HepG2 (cell line): ENCODE measurements around the gene AADACL2. TPM values are rescaled to one million over a fixed set of nuclear protein-coding genes. Genes with fewer than 3 reads are reported as not detected.

Experiments
- ATAC-seq: fragments of 200-7000 bp; cut with Tn5 transposase; 3 replicates; pipeline ENCODE4 v1.9.1; 2020; ENCODE audit warnings: mild to moderate bottlenecking, moderate library complexity
- BruUV-seq: library from RNA; stranded (reverse); fragments of 400-500 nt; replicated peaks from 2 replicates; lab custom pipeline; 2021; lab: Mats Ljungman, UMichigan
- CTCF ChIA-PET: fragments of 300-600 bp; formaldehyde crosslinking; extraction: SDS; loops from one replicate; lab custom pipeline; 2021; ENCODE audit warnings: low total read pairs, inconsistent platforms, low intra/inter-chr PET ratio; lab: Yijun Ruan, JAX
- POLR2A ChIA-PET: fragments of 350-600 bp; sonication (Branson Sonifier 250); formaldehyde crosslinking; loops from one replicate; lab custom pipeline; 2020; ENCODE audit warnings: antibody characterized with exemption, inconsistent platforms; lab: Yijun Ruan, JAX
- DNase-seq: peaks from one replicate; pipeline ENCODE4 v3.0.0-alpha.2; 2015; ENCODE audit warnings: low spot score
- FAIRE-seq: peaks from 3 replicates; lab custom pipeline; 2011; peaks lifted over from hg19 to GRCh38; lab: Jason Lieb, UNC
- H2AFZ ChIP-seq: one replicate; pipeline ENCODE4 v1.6.1; 2011; ENCODE audit warnings: low read length, inconsistent platforms
- H3K27ac ChIP-seq: fragments of 300-600 bp; 3 replicates; pipeline ENCODE4 v1.8.0; 2011; ENCODE audit warnings: mixed run types, mild to moderate bottlenecking, mixed read lengths, low read length, inconsistent platforms; ENCODE audit not compliant: insufficient read depth; ENCODE audit errors: extremely low read length
- H3K27me3 ChIP-seq, 2 experiments: fragments of 200-600 bp in 1 of 2; 2 replicates in 1 of 2; 3 replicates in 1 of 2; pipeline versions ENCODE4 v1.6.0 to v1.8.0; 2011; ENCODE audit warnings: low read length in 2 of 2, mild to moderate bottlenecking in 2 of 2, moderate library complexity in 2 of 2, inconsistent platforms in 1 of 2; ENCODE audit not compliant: insufficient read depth in 2 of 2, control insufficient read depth in 1 of 2
- H3K36me3 ChIP-seq, 2 experiments: fragments of 200-600 bp in 1 of 2; replicated peaks in 1 of 2; 2 replicates in 1 of 2; 3 replicates in 1 of 2; pipeline versions ENCODE4 v1.5.1 to v1.8.0; 2011; ENCODE audit warnings: low read length in 2 of 2, inconsistent platforms in 1 of 2; ENCODE audit not compliant: insufficient read depth in 2 of 2, control insufficient read depth in 1 of 2
- H3K4me1 ChIP-seq: 2 replicates; pipeline ENCODE4 v1.5.1; 2012; ENCODE audit warnings: low read length, inconsistent platforms; ENCODE audit not compliant: insufficient read depth
- H3K4me2 ChIP-seq: 2 replicates; pipeline ENCODE4 v1.6.0; 2011; ENCODE audit warnings: low read depth, low read length, inconsistent platforms
- H3K4me3 ChIP-seq, 3 experiments: fragments of 200-600 bp in 1 of 3; sonication (generic), shearing (Covaris generic) in 1 of 3; replicated peaks in 1 of 3; 2 replicates each; pipeline ENCODE4 v1.5.1; 2011 to 2016; ENCODE audit warnings: low read length in 3 of 3, inconsistent platforms in 2 of 3, low read depth in 2 of 3, mild to moderate bottlenecking in 2 of 3, control low read depth in 1 of 3, mixed read lengths in 1 of 3; ENCODE audit not compliant: insufficient read depth in 1 of 3
- H3K79me2 ChIP-seq: one replicate; pipeline ENCODE4 v1.6.1; 2011; ENCODE audit warnings: low read length, inconsistent platforms; ENCODE audit not compliant: insufficient read depth
- H3K9ac ChIP-seq: 2 replicates; pipeline ENCODE4 v1.6.0; 2011; ENCODE audit warnings: mild to moderate bottlenecking, low read depth, low read length, inconsistent platforms; ENCODE audit not compliant: insufficient read depth
- H3K9me3 ChIP-seq: 2 replicates; pipeline ENCODE4 v1.5.1; 2012; ENCODE audit warnings: mild to moderate bottlenecking, low read length
- H4K20me1 ChIP-seq: 2 replicates; pipeline ENCODE4 v1.6.0; 2011; ENCODE audit warnings: inconsistent platforms, mild to moderate bottlenecking, low read length, moderate library complexity; ENCODE audit not compliant: insufficient read depth
- FIP1L1 ChIP-seq: fragments of 200-400 bp; formaldehyde crosslinking; IDR thresholded peaks from 2 replicates; pipeline ENCODE4 v1.6.1; 2018; ENCODE audit warnings: low read depth, mild to moderate bottlenecking, low read length, moderate library complexity, borderline replicate concordance; ENCODE audit not compliant: insufficient read depth
- MED13 ChIP-seq: sonication (generic); formaldehyde crosslinking; IDR thresholded peaks from 2 replicates; pipeline ENCODE4 v1.5.0; 2020; ENCODE audit warnings: missing genetic modification reagents
- MIER2 ChIP-seq: IDR thresholded peaks from 2 replicates; pipeline ENCODE4 v1.6.1; 2016; ENCODE audit warnings: missing biosample characterization, missing genetic modification reagents
- MLLT10 ChIP-seq: sonication (generic); formaldehyde crosslinking; IDR thresholded peaks from 2 replicates; pipeline ENCODE4 v1.4.0; 2020; ENCODE audit warnings: missing genetic modification reagents
- ZNF20 ChIP-seq: sonication (generic); formaldehyde crosslinking; IDR thresholded peaks from 2 replicates; pipeline ENCODE4 v1.4.0; 2020; ENCODE audit warnings: mild to moderate bottlenecking, moderate library complexity, missing genetic modification reagents
- ZNF891 ChIP-seq: sonication (generic); formaldehyde crosslinking; IDR thresholded peaks from 2 replicates; pipeline ENCODE4 v1.5.0; 2020; ENCODE audit warnings: mild to moderate bottlenecking, missing genetic modification reagents
- WGBS: methylation state at CpG from one replicate; pipeline ENCODE4 v1.1.6; 2017; ENCODE audit warnings: low lambda C conversion rate; 5-methylcytosine and 5-hydroxymethylcytosine counted together
- in situ Hi-C: cut with HindIII; loops from 2 replicates; pipeline ENCODE4 v1.10.0; 2017; ENCODE audit warnings: low pct_unique_long_range_greater_than_20kb; ENCODE audit not compliant: extremely low pct_ligation_motif_present
- intact Hi-C: fragments of 100-400 bp; cut with micrococcal nuclease; formaldehyde crosslinking; loops from one replicate; pipeline ENCODE4 v1.10.0; 2022; ENCODE audit not compliant: unreplicated experiment
- polyA plus RNA-seq, 8 experiments: library from polyadenylated mRNA; depleted of rRNA in 3 of 8; stranded (reverse) in 7 of 8; unstranded in 1 of 8; fragments of >200 nt; fragmentation: Illumina TruSeq in 4 of 8; extraction: Trizol in 4 of 8; gene quantifications; 2 replicates each; pipeline versions ENCODE4 v1.2.1 to v1.2.3, GENCODE V29; 2011 to 2016; ENCODE audit warnings: low read depth in 4 of 8, missing spikeins in 1 of 8, mixed read lengths in 1 of 8; ENCODE audit not compliant: insufficient read depth in 1 of 8
- total RNA-seq, 5 experiments: library from RNA; depleted of rRNA; stranded (reverse); fragments of >200 nt; fragmentation: Illumina TruSeq; extraction: Trizol; gene quantifications; 2 replicates each; pipeline ENCODE4 v1.2.3, GENCODE V29; 2016; ENCODE audit warnings: low read depth in 1 of 5
- TF ChIP-seq, protein P1 (sequence below): sonication (generic); formaldehyde crosslinking; IDR thresholded peaks from 2 replicates; pipeline ENCODE4 v1.5.1; 2020; ENCODE audit warnings: mild to moderate bottlenecking, missing genetic modification reagents, moderate library complexity
- TF ChIP-seq, protein P2 (sequence below), 2 experiments: sonication (generic) in 1 of 2; formaldehyde crosslinking in 1 of 2; IDR thresholded peaks; 2 replicates each; pipeline versions ENCODE4 v1.6.1 to v1.9.0; 2014 to 2022; ENCODE audit warnings: antibody characterized with exemption in 1 of 2, borderline replicate concordance in 1 of 2, inconsistent platforms in 1 of 2, low read depth in 1 of 2, missing genetic modification reagents in 1 of 2

Gene AADACL2
- total and polyA plus RNA-seq, 2 of the 13 experiments (the other 11 are each of a cell fraction or from before 2014, with no cell fraction given): not detected

DNA sequence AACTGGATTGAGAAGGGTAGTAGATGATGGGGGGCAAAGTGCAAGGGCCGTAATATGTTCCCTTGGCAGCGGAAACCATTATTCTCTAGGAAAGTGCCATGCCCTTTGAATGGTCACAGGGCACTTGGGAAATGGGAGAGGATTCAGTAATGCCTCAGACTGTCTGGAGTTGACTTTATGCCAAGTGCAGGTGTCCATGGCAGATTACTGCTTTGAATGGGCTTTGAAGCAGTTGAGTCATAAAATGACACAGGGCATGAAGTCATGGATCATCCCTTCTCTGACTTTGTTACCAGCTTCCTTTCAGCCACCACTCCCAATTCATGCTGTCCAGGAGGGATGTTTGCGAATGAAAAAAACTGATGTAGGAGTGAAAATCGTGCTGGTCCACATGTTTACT, 20.1 kb downstream of the AADACL2 start:
- in situ Hi-C loops (no loop called here), intact Hi-C loops (loop anchor here (2.0 kb wide), 1 partner anchor 17 kb away; no protein-coding TSS in a partner anchor)
- no peak overlapping the region for H3K27ac ChIP-seq
- no peak overlapping the region for H3K4me2 ChIP-seq
- no peaks in the 10 kb centered on the region for H3K36me3 ChIP-seq
- no peaks in the 10 kb centered on the region for H3K79me2 ChIP-seq
- H3K4me1 ChIP-seq: no peaks in the 10 kb centered on the region
- TF ChIP-seq FIP1L1: no peak
- TF ChIP-seq ZNF20 (CRISPR knock-in tag): no peak
- no peak for TF ChIP-seq MIER2 (CRISPR knock-in tag)
- TF ChIP-seq MLLT10 (CRISPR knock-in tag): no peak
- no peak for TF ChIP-seq ZNF891 (CRISPR knock-in tag)
- TF ChIP-seq, protein P1, sequence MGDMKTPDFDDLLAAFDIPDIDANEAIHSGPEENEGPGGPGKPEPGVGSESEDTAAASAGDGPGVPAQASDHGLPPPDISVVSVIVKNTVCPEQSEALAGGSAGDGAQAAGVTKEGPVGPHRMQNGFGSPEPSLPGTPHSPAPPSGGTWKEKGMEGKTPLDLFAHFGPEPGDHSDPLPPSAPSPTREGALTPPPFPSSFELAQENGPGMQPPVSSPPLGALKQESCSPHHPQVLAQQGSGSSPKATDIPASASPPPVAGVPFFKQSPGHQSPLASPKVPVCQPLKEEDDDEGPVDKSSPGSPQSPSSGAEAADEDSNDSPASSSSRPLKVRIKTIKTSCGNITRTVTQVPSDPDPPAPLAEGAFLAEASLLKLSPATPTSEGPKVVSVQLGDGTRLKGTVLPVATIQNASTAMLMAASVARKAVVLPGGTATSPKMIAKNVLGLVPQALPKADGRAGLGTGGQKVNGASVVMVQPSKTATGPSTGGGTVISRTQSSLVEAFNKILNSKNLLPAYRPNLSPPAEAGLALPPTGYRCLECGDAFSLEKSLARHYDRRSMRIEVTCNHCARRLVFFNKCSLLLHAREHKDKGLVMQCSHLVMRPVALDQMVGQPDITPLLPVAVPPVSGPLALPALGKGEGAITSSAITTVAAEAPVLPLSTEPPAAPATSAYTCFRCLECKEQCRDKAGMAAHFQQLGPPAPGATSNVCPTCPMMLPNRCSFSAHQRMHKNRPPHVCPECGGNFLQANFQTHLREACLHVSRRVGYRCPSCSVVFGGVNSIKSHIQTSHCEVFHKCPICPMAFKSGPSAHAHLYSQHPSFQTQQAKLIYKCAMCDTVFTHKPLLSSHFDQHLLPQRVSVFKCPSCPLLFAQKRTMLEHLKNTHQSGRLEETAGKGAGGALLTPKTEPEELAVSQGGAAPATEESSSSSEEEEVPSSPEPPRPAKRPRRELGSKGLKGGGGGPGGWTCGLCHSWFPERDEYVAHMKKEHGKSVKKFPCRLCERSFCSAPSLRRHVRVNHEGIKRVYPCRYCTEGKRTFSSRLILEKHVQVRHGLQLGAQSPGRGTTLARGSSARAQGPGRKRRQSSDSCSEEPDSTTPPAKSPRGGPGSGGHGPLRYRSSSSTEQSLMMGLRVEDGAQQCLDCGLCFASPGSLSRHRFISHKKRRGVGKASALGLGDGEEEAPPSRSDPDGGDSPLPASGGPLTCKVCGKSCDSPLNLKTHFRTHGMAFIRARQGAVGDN (CRISPR knock-in tag): no peak
- no peak for TF ChIP-seq MED13 (CRISPR knock-in tag)
- TF ChIP-seq, protein P2, sequence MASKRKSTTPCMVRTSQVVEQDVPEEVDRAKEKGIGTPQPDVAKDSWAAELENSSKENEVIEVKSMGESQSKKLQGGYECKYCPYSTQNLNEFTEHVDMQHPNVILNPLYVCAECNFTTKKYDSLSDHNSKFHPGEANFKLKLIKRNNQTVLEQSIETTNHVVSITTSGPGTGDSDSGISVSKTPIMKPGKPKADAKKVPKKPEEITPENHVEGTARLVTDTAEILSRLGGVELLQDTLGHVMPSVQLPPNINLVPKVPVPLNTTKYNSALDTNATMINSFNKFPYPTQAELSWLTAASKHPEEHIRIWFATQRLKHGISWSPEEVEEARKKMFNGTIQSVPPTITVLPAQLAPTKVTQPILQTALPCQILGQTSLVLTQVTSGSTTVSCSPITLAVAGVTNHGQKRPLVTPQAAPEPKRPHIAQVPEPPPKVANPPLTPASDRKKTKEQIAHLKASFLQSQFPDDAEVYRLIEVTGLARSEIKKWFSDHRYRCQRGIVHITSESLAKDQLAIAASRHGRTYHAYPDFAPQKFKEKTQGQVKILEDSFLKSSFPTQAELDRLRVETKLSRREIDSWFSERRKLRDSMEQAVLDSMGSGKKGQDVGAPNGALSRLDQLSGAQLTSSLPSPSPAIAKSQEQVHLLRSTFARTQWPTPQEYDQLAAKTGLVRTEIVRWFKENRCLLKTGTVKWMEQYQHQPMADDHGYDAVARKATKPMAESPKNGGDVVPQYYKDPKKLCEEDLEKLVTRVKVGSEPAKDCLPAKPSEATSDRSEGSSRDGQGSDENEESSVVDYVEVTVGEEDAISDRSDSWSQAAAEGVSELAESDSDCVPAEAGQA (IDR thresholded peaks at IDR 0.05; ENCODE audit: low read depth): no peak
- TF ChIP-seq, protein P2 (CRISPR knock-in tag; IDR thresholded peaks at IDR 0.05; ENCODE audit: borderline replicate concordance): no peak
- no peaks in the 10 kb centered on the region for H4K20me1 ChIP-seq
- H3K27me3 ChIP-seq: no peaks in the 10 kb centered on the region; a peak in 1 of 5 replicates
- no peak for ATAC-seq
- H3K4me3 ChIP-seq: no peak overlapping the region
- DNase-seq: no peak
- no peaks in the 10 kb centered on the region for H3K9me3 ChIP-seq
- no peak overlapping the region for H2AFZ ChIP-seq
- WGBS: 45% methylated on average over 4 of the region's 4 CpGs
- no peak for FAIRE-seq
- BruUV-seq: no TSS peak
- ChIA-PET POLR2A (no interaction called here), CTCF (no interaction called here)
- H3K9ac ChIP-seq: no peak overlapping the region
